Measurements from ENCODE around the gene CENPN.

The CENPN gene

DNA sequence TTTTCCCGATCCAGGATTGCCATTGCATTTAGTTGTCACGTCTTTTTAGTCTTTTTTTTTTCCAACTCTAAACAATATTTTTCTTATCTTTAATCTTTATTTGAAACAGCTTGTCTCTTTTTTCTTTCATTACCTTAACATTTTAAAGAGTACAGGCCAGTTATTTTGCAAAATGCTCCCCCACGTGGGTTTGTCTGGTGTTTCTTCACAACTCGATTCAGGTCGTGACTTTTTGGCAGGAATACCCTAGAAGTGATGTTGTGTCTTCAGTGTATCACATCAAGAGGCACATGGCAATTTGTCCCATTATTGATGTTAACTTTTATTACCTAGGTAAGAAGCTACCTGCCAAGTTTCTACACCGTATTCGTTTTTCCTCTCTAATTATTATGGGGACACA lies 18.3 kb upstream of the CENPN start:
- TF ChIP-seq, protein P1, sequence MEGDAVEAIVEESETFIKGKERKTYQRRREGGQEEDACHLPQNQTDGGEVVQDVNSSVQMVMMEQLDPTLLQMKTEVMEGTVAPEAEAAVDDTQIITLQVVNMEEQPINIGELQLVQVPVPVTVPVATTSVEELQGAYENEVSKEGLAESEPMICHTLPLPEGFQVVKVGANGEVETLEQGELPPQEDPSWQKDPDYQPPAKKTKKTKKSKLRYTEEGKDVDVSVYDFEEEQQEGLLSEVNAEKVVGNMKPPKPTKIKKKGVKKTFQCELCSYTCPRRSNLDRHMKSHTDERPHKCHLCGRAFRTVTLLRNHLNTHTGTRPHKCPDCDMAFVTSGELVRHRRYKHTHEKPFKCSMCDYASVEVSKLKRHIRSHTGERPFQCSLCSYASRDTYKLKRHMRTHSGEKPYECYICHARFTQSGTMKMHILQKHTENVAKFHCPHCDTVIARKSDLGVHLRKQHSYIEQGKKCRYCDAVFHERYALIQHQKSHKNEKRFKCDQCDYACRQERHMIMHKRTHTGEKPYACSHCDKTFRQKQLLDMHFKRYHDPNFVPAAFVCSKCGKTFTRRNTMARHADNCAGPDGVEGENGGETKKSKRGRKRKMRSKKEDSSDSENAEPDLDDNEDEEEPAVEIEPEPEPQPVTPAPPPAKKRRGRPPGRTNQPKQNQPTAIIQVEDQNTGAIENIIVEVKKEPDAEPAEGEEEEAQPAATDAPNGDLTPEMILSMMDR (IDR thresholded peaks at IDR 0.05; ENCODE audit: low read depth, low read length), result no peak
- no peak for DNase-seq
- no peak overlapping the region for H3K4me3 ChIP-seq (ENCODE audit: low read depth, low read length)

DNA sequence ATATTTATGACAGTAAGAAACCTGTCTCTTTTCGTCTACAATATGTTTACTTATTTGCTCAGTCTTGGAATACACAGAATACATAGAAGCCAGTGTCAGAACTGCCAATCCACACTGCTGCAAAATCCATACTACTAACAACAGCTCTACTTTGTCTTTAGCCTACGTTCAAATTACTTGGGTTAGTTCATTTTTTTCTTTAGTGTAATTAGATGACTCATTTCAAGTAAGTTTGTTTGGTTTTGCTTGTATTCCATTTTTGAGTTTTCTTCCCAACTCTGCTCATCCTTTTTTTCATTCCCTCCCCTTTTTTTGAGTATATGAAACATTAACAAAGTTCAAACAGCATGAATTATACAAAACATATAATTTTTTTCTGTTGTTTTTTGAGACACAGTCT lies 17.2 kb upstream of the CENPN start:
- Histone ChIP-seq H3K4me1 (no peaks in the 10 kb centered on the region; the same call in 1 of the 2 replicates), H3K36me3 (no peaks in the 10 kb centered on the region; the same call in 1 of the 2 replicates), H3K27me3 (no peaks in the 10 kb centered on the region), H3K9me3 (no peaks in the 10 kb centered on the region), H3K4me3 (ENCODE audit: low read depth, low read length) (no peak overlapping the region)
- no peak for DNase-seq
- TF ChIP-seq, protein P1 (IDR thresholded peaks at IDR 0.05; ENCODE audit: low read depth, low read length), result no peak

More for the DNA sequence above, 18.3 kb upstream of the CENPN start:
- Histone ChIP-seq H3K4me1 (no peaks in the 10 kb centered on the region; the same call in 1 of the 2 replicates), H3K36me3 (no peaks in the 10 kb centered on the region; the same call in 1 of the 2 replicates), H3K27me3 (no peaks in the 10 kb centered on the region), H3K9me3 (no peaks in the 10 kb centered on the region)

DNA sequence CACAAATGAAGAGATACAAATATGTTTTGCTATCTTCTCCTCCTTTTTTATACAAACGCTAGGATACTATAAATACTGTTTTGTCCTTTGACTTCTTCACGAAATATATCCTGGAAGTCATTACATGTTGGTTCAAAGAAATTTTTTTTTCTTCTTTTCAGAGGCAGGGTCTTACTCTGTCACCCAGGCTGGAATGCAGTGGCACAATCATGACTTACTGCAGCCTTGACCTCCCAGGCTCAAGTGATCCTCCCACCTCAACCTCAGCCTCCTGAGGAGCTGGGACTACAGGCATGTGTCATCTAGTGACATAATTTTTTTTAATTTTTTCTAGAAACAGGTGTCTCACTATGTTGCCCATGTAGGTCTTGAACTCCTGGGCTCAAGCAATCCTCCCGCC lies 16.4 kb upstream of the CENPN start:
- Histone ChIP-seq H3K9me3 (no peaks in the 10 kb centered on the region), H3K4me3 (ENCODE audit: low read depth, low read length) (no peak overlapping the region), H3K27me3 (no peaks in the 10 kb centered on the region), H3K4me1 (no peaks in the 10 kb centered on the region; the same call in 1 of the 2 replicates), H3K36me3 (no peaks in the 10 kb centered on the region; the same call in 1 of the 2 replicates)
- TF ChIP-seq, protein P1 (IDR thresholded peaks at IDR 0.05; ENCODE audit: low read depth, low read length), result no peak
- no peak for DNase-seq

DNA sequence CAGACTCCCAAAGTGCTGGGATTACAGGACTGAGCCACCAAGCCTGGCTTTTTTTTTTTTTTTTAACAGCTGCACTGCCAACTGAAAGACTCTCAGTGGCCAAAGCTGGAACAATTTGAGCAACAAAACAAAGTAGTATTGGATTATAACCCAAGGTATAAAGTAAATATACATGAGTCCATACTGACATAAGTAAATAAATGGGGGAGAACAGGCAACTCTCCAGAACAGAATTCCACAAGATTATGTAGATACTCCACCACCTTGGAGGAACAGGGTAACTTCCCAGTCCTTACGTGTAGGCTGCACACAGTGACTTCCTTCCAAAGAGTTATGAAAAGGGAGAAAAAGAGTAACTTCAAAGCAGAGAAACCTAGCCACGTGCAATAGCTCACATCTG lies 16.0 kb upstream of the CENPN start:
- Histone ChIP-seq H3K4me3 (ENCODE audit: low read depth, low read length) (no peak overlapping the region), H3K36me3 (no peaks in the 10 kb centered on the region; the same call in 1 of the 2 replicates), H3K4me1 (no peaks in the 10 kb centered on the region; the same call in 1 of the 2 replicates), H3K9me3 (no peaks in the 10 kb centered on the region), H3K27me3 (no peaks in the 10 kb centered on the region)
- no peak for DNase-seq
- TF ChIP-seq, protein P1 (IDR thresholded peaks at IDR 0.05; ENCODE audit: low read depth, low read length), result no peak

DNA sequence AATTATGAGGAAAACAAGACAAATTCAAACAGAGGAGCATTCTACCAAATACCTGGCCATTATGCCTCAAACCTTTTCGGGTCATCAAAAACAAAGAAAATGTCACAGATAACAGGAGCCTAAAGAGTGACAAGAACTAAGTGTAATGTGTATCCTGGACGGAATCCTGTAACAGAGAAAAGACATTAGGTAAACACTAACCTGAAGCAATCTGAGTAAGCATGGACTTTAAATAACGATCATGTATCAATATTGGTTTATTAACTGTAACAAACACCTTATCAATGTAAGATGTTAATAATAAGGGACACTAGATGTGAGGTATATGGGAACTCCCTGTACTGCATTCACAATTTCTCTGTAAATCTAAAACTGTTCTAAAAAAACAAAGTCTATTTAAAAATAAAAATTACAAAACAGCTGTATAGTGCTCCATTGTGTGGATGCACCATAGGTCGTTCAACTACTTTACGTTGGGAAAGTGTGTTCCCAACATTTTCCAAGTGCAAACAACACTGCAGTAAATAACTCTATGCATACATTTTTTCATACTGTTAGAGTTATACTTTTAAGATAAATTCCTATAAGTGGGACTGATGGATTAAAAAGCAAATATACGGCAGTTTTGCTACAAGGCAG lies 15.1 kb upstream of the CENPN start:
- no peaks in the 10 kb centered on the region; the same call in 1 of the 2 replicates for H3K36me3 ChIP-seq

More for the DNA sequence above, 15.1 kb upstream of the CENPN start:
- H3K9me3 ChIP-seq, result no peaks in the 10 kb centered on the region
- TF ChIP-seq, protein P1 (IDR thresholded peaks at IDR 0.05; ENCODE audit: low read depth, low read length), result no peak
- DNase-seq, result no peak
- H3K4me3 ChIP-seq (ENCODE audit: low read depth, low read length), result no peak overlapping the region
- H3K4me1 ChIP-seq, result no peaks in the 10 kb centered on the region; the same call in 1 of the 2 replicates
- H3K27me3 ChIP-seq, result no peaks in the 10 kb centered on the region

All from BE2C (cell line).